Kidney (tissue), 14 donors: ENCODE data around the gene GP5. TPM values are rescaled to one million over a fixed set of nuclear protein-coding genes. Genes with fewer than 3 reads are reported as not detected.
A peak's percentile ranks its signal among the peaks of the same experiment; 100 is the strongest.

Source experiments
- DNase-seq, 5 donors: peaks; one replicate each; pipeline ENCODE4 v3.0.0-alpha.2; 2013 to 2020
- FAIRE-seq: peaks from 2 replicates; lab custom pipeline; 2012; peaks lifted over from hg19 to GRCh38; lab: Jason Lieb, UNC
- H3K27ac ChIP-seq, 2 donors: one replicate each; pipeline ENCODE4 v1.7.0; 2013; ENCODE audit warnings: low read depth in 2 of 2, low read length in 2 of 2, inconsistent platforms in 1 of 2
- H3K27me3 ChIP-seq: one replicate; pipeline ENCODE4 v1.7.1; 2013; ENCODE audit warnings: low read length, inconsistent platforms; ENCODE audit not compliant: control insufficient read depth, insufficient read depth
- H3K36me3 ChIP-seq, 3 donors: one replicate each; pipeline versions ENCODE4 v1.7.0 to v1.7.1; 2013; ENCODE audit warnings: low read length in 3 of 3, control low read depth in 1 of 3, inconsistent platforms in 1 of 3; ENCODE audit not compliant: insufficient read depth in 3 of 3, control insufficient read depth in 2 of 3
- H3K4me1 ChIP-seq, 3 donors: one replicate each; pipeline versions ENCODE4 v1.7.0 to v1.7.1; 2013; ENCODE audit warnings: low read length in 3 of 3, inconsistent platforms in 1 of 3, low read depth in 1 of 3; ENCODE audit not compliant: control insufficient read depth in 2 of 3, insufficient read depth in 2 of 3
- H3K4me3 ChIP-seq, 3 donors: one replicate each; pipeline versions ENCODE4 v1.7.0 to v1.8.1; 2013; ENCODE audit warnings: low read length in 3 of 3, control low read depth in 1 of 3, inconsistent platforms in 1 of 3
- H3K9ac ChIP-seq, 3 donors: one replicate each; pipeline versions ENCODE4 v1.7.0 to v1.7.1; 2013; ENCODE audit warnings: low read length in 3 of 3, control low read depth in 1 of 3, inconsistent platforms in 1 of 3
- H3K9me3 ChIP-seq, 3 donors: one replicate each; pipeline versions ENCODE4 v1.7.0 to v1.7.1; 2013; ENCODE audit warnings: low read length in 3 of 3, control low read depth in 1 of 3, inconsistent platforms in 1 of 3; ENCODE audit not compliant: control insufficient read depth in 2 of 3, insufficient read depth in 1 of 3
- intact Hi-C: fragments of 100-400 bp; cut with DNase I; formaldehyde crosslinking; loops from one replicate; pipeline ENCODE4 v1.11.1; 2022
- polyA plus RNA-seq: library from polyadenylated mRNA; stranded (reverse); fragments of 350-450 nt; fragmentation: Illumina TruSeq; extraction: RNeasy Lipid Tissue Mini Kit (QIAGEN cat#74804); gene quantifications from one replicate; pipeline ENCODE4 v1.2.3, GENCODE V29; 2014; ENCODE audit warnings: low read depth, low replicate concordance; ENCODE audit not compliant: insufficient read depth
- total RNA-seq: library from RNA; stranded (reverse); fragmentation: NEBNext Ultra II Directional; extraction: Animal tissue kit (Norgen Biotek cat#: 25700); gene quantifications from one replicate; pipeline ENCODE4 v1.2.1, GENCODE V29; 2021
- TF ChIP-seq, protein P1 (sequence below): IDR thresholded peaks from 3 replicates; pipeline ENCODE4 v1.5.1; 2012; ENCODE audit warnings: mild to moderate bottlenecking, moderate library complexity, borderline replicate concordance; ENCODE audit not compliant: insufficient read depth; ENCODE audit errors: extremely low read depth
- donor health status: control.
- donor health status: control.
- donor health status: control.
- donor health status: control.
- donor health status: control.
- donor health status: DM: yes; HTN: yes; CAD: no.
- donor health status: Normal renal cell carcinoma (clear cell type).

GP5 gene
- total and polyA plus RNA-seq, 2 donors from 2014 or later: 0.22 TPM; not detected in 1

DNA sequence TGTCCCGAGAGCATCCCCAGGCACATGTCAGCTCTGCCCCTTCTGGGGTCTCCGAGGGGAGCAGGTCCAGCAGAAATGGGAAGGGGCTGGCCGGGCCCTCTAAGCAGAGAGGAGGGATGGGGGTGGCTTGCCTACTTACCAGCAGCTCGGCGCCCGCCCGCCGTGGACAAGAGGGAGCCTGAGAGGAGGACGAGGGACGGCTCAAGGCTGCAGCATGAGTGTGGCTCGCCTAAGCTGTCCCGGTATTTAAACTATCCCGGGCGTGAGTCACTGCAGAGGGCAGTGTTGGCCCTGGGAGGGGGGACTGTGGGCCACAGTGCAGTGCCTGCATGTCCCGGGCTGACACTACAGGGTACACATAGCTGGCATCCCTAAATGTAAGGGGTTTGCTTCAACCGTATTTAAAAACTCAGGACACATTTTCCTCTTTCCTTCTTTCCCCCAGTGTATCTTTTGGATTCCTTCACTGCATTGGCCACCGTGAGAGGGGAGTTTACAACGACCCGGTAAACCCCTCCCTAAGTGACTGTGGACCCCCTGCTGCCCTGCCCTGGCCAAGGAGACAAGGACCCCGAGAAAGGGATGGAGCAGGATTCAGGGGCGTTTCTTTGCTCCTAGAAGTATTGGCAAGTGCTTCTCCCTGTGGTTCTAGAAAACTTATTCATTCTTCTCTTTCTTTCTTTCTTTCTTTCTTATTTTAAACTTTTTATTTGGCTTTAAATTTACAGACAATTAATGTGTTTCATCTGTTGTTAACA, 29.4 kb downstream of the GP5 start, which contains the start of gene LRRC15:
TSS of gene LRRC15 (minus strand) at position 222 of the 758 bp plus-strand sequence. CDS start 8,700 bp downstream, outside the sequence.
- no peaks in the 10 kb centered on the region for H3K4me1 ChIP-seq
- H3K36me3 ChIP-seq: no peaks in the 10 kb centered on the region
- H3K27me3 ChIP-seq: no peaks in the 10 kb centered on the region
- TF ChIP-seq, protein P1, sequence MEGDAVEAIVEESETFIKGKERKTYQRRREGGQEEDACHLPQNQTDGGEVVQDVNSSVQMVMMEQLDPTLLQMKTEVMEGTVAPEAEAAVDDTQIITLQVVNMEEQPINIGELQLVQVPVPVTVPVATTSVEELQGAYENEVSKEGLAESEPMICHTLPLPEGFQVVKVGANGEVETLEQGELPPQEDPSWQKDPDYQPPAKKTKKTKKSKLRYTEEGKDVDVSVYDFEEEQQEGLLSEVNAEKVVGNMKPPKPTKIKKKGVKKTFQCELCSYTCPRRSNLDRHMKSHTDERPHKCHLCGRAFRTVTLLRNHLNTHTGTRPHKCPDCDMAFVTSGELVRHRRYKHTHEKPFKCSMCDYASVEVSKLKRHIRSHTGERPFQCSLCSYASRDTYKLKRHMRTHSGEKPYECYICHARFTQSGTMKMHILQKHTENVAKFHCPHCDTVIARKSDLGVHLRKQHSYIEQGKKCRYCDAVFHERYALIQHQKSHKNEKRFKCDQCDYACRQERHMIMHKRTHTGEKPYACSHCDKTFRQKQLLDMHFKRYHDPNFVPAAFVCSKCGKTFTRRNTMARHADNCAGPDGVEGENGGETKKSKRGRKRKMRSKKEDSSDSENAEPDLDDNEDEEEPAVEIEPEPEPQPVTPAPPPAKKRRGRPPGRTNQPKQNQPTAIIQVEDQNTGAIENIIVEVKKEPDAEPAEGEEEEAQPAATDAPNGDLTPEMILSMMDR: no peak
- no peak within 1 kb of the TSS for H3K4me3 ChIP-seq
- no peak within 1 kb of the TSS for H3K9ac ChIP-seq
- FAIRE-seq: no peak
- intact Hi-C loops: no loop called here
- DNase-seq: peak in 1 of 5 donors; percentile 58
- no peaks in the 10 kb centered on the region for H3K9me3 ChIP-seq
- H3K27ac ChIP-seq: no peak within 1 kb of the TSS

DNA sequence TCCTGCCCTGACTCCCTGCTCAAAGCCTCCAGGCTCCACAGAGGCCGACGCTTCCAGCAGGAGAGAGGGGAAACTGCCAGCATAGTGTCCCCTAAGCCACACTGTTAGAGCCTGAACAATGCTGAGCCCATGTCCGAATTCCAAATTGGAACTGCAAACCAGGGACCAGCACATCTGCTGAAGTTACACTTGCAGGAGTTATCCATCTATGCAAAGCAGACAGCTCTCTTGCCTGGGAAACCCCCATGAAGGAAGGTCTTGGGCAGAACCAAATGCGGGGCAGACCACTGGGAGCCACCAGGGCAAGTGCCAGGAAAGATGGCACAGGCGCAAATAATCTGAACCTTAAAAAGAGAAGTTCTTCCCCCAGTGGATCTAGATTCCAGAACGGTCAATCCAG, 30.1 kb downstream of the GP5 start:
- H3K27ac ChIP-seq: no peak overlapping the region
- FAIRE-seq (no peak), DNase-seq (no peak)
- intact Hi-C loops: no loop called here
- no peak overlapping the region for H3K9ac ChIP-seq
- TF ChIP-seq, protein P1: no peak
- H3K4me3 ChIP-seq: no peak overlapping the region
- H3K4me1 ChIP-seq: no peaks in the 10 kb centered on the region
- H3K27me3 ChIP-seq: no peaks in the 10 kb centered on the region
- no peaks in the 10 kb centered on the region for H3K36me3 ChIP-seq
- no peaks in the 10 kb centered on the region for H3K9me3 ChIP-seq

DNA sequence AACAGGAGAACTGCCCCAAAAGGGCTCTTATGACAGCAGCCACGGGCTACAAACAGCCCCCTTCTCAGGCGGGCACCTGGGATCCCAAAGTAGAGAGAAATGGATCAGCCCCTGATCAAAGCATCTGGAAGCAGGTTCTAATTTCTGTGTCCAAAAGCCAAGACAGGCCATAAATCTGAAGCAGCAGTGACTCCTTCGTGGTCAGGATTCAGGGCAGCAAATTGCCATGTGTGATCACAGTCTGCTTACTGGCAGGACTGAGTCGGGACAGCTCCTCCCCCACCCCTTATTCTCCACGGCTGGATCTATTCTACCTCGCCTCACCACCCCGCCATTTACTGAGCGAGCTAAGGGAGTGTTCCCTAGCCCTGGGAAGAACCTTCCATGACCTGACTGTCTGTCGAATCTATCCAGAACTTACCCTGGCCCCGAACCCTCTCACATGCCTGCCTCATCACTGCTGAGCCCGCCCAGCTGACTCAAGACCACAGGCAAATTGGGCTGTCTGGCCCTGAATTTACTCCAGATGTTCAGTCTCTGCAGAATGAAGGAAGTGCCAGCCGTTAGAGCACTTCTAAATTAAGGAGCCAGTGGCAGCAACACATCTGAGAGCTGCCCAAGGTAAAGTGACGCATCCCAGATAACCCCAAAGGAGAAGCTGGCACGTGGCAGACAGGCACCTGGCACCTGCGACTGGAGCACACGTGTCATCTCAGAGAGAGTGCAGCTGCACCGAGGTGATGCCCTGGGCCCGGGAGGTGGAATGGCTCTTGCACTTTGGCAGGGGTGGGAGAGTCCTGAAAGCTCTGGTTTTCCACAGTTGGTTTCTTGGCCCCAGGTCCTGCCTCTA, 30.8 kb downstream of the GP5 start:
- FAIRE-seq (no peak), DNase-seq (peak in 2 of 5 donors; percentile 15 to 37)
- no peaks in the 10 kb centered on the region for H3K36me3 ChIP-seq
- no peak overlapping the region for H3K27ac ChIP-seq
- TF ChIP-seq, protein P1: no peak
- intact Hi-C loops: no loop called here
- H3K4me3 ChIP-seq: no peak overlapping the region
- no peaks in the 10 kb centered on the region for H3K9me3 ChIP-seq
- H3K4me1 ChIP-seq: no peaks in the 10 kb centered on the region
- no peaks in the 10 kb centered on the region for H3K27me3 ChIP-seq
- no peak overlapping the region for H3K9ac ChIP-seq
